ENCODE results near the gene OR6N2.

- TF ChIP-seq POLR2AphosphoS5 (IDR thresholded peaks at IDR 0.05; ENCODE audit: low read depth) = no peak
- no peak for TF ChIP-seq CTCF (conservative IDR thresholded peaks at IDR 0.05; ENCODE audit: low read depth in 2 of 2)
- no peak for TF ChIP-seq REST (IDR thresholded peaks at IDR 0.05; ENCODE audit: unreplicated experiment)
- TF ChIP-seq EZH2 (IDR thresholded peaks at IDR 0.05; ENCODE audit: low read depth, unreplicated experiment) = no peak
- no peak for TF ChIP-seq ETS1 (IDR thresholded peaks at IDR 0.05)
- no peak for TF ChIP-seq EZH2phosphoT487 (IDR thresholded peaks at IDR 0.05; ENCODE audit: unreplicated experiment)
- TF ChIP-seq CREB1 (CRISPR knock-in tag; IDR thresholded peaks at IDR 0.05; ENCODE audit: low read depth) = no peak
- no peak for TF ChIP-seq JUNB (IDR thresholded peaks at IDR 0.05; ENCODE audit: unreplicated experiment)
- TF ChIP-seq STAT1 (IDR thresholded peaks at IDR 0.05; ENCODE audit: unreplicated experiment) = no peak
- TF ChIP-seq ZNF331 (CRISPR knock-in tag; IDR thresholded peaks at IDR 0.05; ENCODE audit: low read depth) = no peak
Measured at GRCh38 chr1:158794247-158794646, 13.2 kb upstream of the OR6N2 start.
